Measurements from ENCODE around the gene TRANK1. TPM values are rescaled to one million over a fixed set of nuclear protein-coding genes. Genes with fewer than 3 reads are reported as not detected.
A peak's percentile ranks its signal among the peaks of the same experiment; 100 is the strongest.

The TRANK1 gene
- total and polyA plus RNA-seq, 2 of the 4 experiments (the other 2 are of a cell fraction) = 7.9 to 12.7 TPM

DNA sequence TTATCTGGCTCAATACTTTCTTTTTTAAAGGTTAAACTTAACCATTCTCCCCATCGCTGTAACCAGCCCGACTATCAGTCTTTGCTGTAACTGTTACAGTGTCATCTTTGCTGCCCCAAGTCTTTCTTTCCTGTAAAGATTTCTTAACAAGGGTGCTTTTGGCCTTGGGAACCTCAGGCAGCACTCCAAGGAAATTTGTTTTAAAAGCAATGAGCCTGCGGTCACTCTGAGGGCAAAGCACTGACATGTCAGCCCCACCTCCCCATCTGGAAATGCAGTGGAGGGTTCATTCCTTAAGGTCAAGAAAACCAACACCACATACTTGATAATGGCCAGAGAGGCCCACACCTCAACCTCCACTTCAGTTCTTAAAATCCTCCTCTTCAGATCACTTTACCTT is 3.2 kb downstream of the TRANK1 start:
- peaks cover 8 to 28% of the 10 kb centered on the region in 2 experiments; a peak in 2 of 4 replicates for H3K79me1 ChIP-seq (ENCODE audit: low read depth in 1 of 2, low read length in 2 of 2)
- H2AK5ac ChIP-seq (ENCODE audit: low read depth, low read length) = no peak overlapping the region
- DNase-seq = peak; percentile 31
- no peaks in the 10 kb centered on the region for H3K9me3 ChIP-seq (ENCODE audit: control insufficient read depth, insufficient read depth, low read length)
- intact Hi-C loops (cut with micrococcal nuclease) (no loop called here), in situ Hi-C loops (cut with MboI; ENCODE audit: low sequenced_read_pairs) (no loop called here), dilution Hi-C loops (cut with HindIII; ENCODE audit: low sequenced_read_pairs, unreplicated experiment) (no loop called here)
- no TSS peak for BruUV-seq (replicated peaks)
- no peaks in the 10 kb centered on the region for H4K20me1 ChIP-seq (ENCODE audit: insufficient read depth, low read length)
- 0 out of 2 replicates have a peak overlapping the region, but pooled peaks have one; percentile 11 for H3K56ac ChIP-seq (ENCODE audit: extremely low read depth, insufficient read depth, low read length)
- CTCF ChIA-PET = interaction anchor here (3.4 kb wide), 1 partner anchor 17 kb away, joined by 15 read pairs; no protein-coding TSS in a partner anchor
- H3K27me3 ChIP-seq (ENCODE audit: control insufficient read depth, insufficient read depth, low read length) = no peaks in the 10 kb centered on the region
- peak overlapping the region; percentile 3; the same call in 1 of the 2 replicates for H3K27ac ChIP-seq (ENCODE audit: insufficient read depth, low read length)
- peak overlapping the region; percentile 1 for H3K4me2 ChIP-seq (ENCODE audit: low read depth, low read length)
- peaks cover 11% of the 10 kb centered on the region for H3K4me1 ChIP-seq (ENCODE audit: control insufficient read depth, insufficient read depth, low read length)
- no peak overlapping the region for H2BK120ac ChIP-seq (ENCODE audit: low read depth, low read length)
- POLR2A ChIA-PET (ENCODE audit: unreplicated experiment) = no interaction called here
- no peak overlapping the region for H3K9ac ChIP-seq (ENCODE audit: low read depth, low read length)
- no peak overlapping the region for H4K91ac ChIP-seq (ENCODE audit: insufficient read depth, low read depth, low read length)
- H2BK20ac ChIP-seq (ENCODE audit: low read depth, low read length) = no peak overlapping the region
- H3K4ac ChIP-seq (ENCODE audit: low read depth, low read length) = no peak overlapping the region; the same call in 1 of the 2 replicates
- no peak overlapping the region for H3K4me3 ChIP-seq (ENCODE audit: insufficient read depth, low read depth, low read length)
- H2AK9ac ChIP-seq (replicated peaks; ENCODE audit: low read depth, low read length, poor library complexity) = no peak overlapping the region
- H3K9me1 ChIP-seq (ENCODE audit: insufficient read depth, low read length) = peaks cover 6% of the 10 kb centered on the region; the same call in 1 of the 2 replicates
- no peak overlapping the region for H2AFZ ChIP-seq (replicated peaks; ENCODE audit: low read length, poor library complexity)
- no peak overlapping the region for H2BK5ac ChIP-seq (ENCODE audit: low read depth, low read length, poor library complexity, severe bottlenecking)
- no peak overlapping the region for H3K23ac ChIP-seq (ENCODE audit: low read depth, low read length)
- H3K14ac ChIP-seq (replicated peaks; ENCODE audit: low read depth, low read length) = no peak overlapping the region; the same call in 1 of the 2 replicates
- ATAC-seq (ENCODE audit: low read depth) = no peak
- 40% methylated on average over 1 of the region's 3 CpGs; no CpG with 5 or more reads in 1 of the 2 experiments for WGBS, 2 experiments (ENCODE audit: extremely low coverage in 2 of 2, insufficient read length in 1 of 2)
- H4K8ac ChIP-seq (ENCODE audit: low read depth in 2 of 2, low read length in 2 of 2) = no peak overlapping the region; a peak in 1 of 4 replicates
- H3K18ac ChIP-seq (ENCODE audit: low read depth, low read length) = no peak overlapping the region
- H3K36me3 ChIP-seq (ENCODE audit: control insufficient read depth, insufficient read depth, low read length) = no peaks in the 10 kb centered on the region
- H2BK15ac ChIP-seq (ENCODE audit: low read depth, low read length) = no peak overlapping the region; the same call in 2 of the 3 replicates
- TF ChIP-seq, protein P1, sequence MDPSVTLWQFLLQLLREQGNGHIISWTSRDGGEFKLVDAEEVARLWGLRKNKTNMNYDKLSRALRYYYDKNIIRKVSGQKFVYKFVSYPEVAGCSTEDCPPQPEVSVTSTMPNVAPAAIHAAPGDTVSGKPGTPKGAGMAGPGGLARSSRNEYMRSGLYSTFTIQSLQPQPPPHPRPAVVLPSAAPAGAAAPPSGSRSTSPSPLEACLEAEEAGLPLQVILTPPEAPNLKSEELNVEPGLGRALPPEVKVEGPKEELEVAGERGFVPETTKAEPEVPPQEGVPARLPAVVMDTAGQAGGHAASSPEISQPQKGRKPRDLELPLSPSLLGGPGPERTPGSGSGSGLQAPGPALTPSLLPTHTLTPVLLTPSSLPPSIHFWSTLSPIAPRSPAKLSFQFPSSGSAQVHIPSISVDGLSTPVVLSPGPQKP (IDR thresholded peaks at IDR 0.05; ENCODE audit: borderline replicate concordance, low read depth, low read length) = no peak
- TF ChIP-seq MXI1 (IDR thresholded peaks at IDR 0.05; ENCODE audit: borderline replicate concordance, low read depth, low read length) (no peak), POLR2A (IDR thresholded peaks at IDR 0.05; ENCODE audit: low read depth, low read length) (no peak), NFE2L2 (IDR thresholded peaks at IDR 0.05; ENCODE audit: low read depth, low read length) (no peak), SMC3 (IDR thresholded peaks at IDR 0.05; ENCODE audit: low read depth, low read length) (no peak), RFX5 (IDR thresholded peaks at IDR 0.05; ENCODE audit: low read depth, low read length) (no peak), RCOR1 (IDR thresholded peaks at IDR 0.05; ENCODE audit: insufficient replicate concordance, low read length) (no peak), FOS (IDR thresholded peaks at IDR 0.05; ENCODE audit: low read depth, low read length) (no peak), RAD21 (IDR thresholded peaks at IDR 0.05; ENCODE audit: low read length) (no peak), MAZ (IDR thresholded peaks at IDR 0.05; ENCODE audit: borderline replicate concordance, low read depth, low read length) (no peak), CTCF (conservative IDR thresholded peaks at IDR 0.05; ENCODE audit: low read depth, low read length) (no peak), USF2 (IDR thresholded peaks at IDR 0.05; ENCODE audit: low read depth, low read length) (no peak), CEBPB (IDR thresholded peaks at IDR 0.05; ENCODE audit: low read depth, low read length) (no peak), MAFK (IDR thresholded peaks at IDR 0.05; ENCODE audit: low read depth, low read length) (no peak), CHD1 (IDR thresholded peaks at IDR 0.05; ENCODE audit: low read depth, low read length) (no peak), BHLHE40 (IDR thresholded peaks at IDR 0.05; ENCODE audit: low read depth, low read length) (no peak)
- no peak overlapping the region for H4K5ac ChIP-seq (ENCODE audit: low read depth, low read length)

All from IMR-90 (cell line).